OCI-LY7 (cell line): ENCODE results near the gene INO80D. TPM values are rescaled to one million over a fixed set of nuclear protein-coding genes. Genes with fewer than 3 reads are reported as not detected.

Source experiments
- BruUV-seq: library from RNA; stranded (reverse); fragments of 400-500 nt; replicated peaks from 2 replicates; lab custom pipeline; 2021; lab: Mats Ljungman, UMichigan
- CTCF ChIA-PET: fragments of 300-600 bp; sonication (Branson Sonifier 250); formaldehyde crosslinking; loops from one replicate; lab custom pipeline; 2022; ENCODE audit warnings: antibody characterized with exemption; ENCODE audit not compliant: unreplicated experiment; lab: Charles Lee
- POLR2A ChIA-PET: fragments of 300-600 bp; sonication (Branson Sonifier 250); formaldehyde crosslinking; loops from one replicate; lab custom pipeline; 2022; ENCODE audit warnings: antibody characterized with exemption; lab: Charles Lee
- DNase-seq: peaks from one replicate; pipeline ENCODE4 v3.0.0-alpha.2; 2015; ENCODE audit warnings: low spot score
- H2AFZ ChIP-seq: fragments of 200-600 bp; sonication (generic), shearing (Covaris generic); 2 replicates; pipeline ENCODE4 v1.6.1; 2014; ENCODE audit warnings: mild to moderate bottlenecking, antibody characterized with exemption, low read length, moderate library complexity
- H3K27ac ChIP-seq: fragments of 200-600 bp; sonication (generic); 2 replicates; pipeline ENCODE4 v1.5.1; 2014; ENCODE audit warnings: mixed run types, low read depth, mild to moderate bottlenecking, moderate library complexity, low read length, inconsistent platforms; ENCODE audit not compliant: poor library complexity, severe bottlenecking
- H3K36me3 ChIP-seq: fragments of 200-600 bp; sonication (generic); 2 replicates; pipeline ENCODE4 v1.6.1; 2014; ENCODE audit warnings: mild to moderate bottlenecking, antibody characterized with exemption, low read length, moderate library complexity, mixed read lengths; ENCODE audit not compliant: insufficient read depth
- H3K4me1 ChIP-seq: fragments of 200-600 bp; sonication (generic); 2 replicates; pipeline ENCODE4 v1.5.1; 2014; ENCODE audit warnings: mild to moderate bottlenecking, low read length; ENCODE audit not compliant: insufficient read depth, poor library complexity, severe bottlenecking
- H3K4me2 ChIP-seq: fragments of 200-600 bp; sonication (generic); 2 replicates; pipeline ENCODE4 v1.6.1; 2014; ENCODE audit warnings: mild to moderate bottlenecking, low read length
- H3K4me3 ChIP-seq: fragments of 200-600 bp; sonication (generic); 2 replicates; pipeline ENCODE4 v1.5.1; 2014; ENCODE audit warnings: mild to moderate bottlenecking, low read depth, low read length; ENCODE audit not compliant: poor library complexity, severe bottlenecking
- H3K79me2 ChIP-seq: fragments of 200-600 bp; sonication (generic); 2 replicates; pipeline ENCODE4 v1.6.1; 2016; ENCODE audit warnings: low read depth, mild to moderate bottlenecking, low read length, moderate library complexity, mixed read lengths; ENCODE audit not compliant: insufficient read depth
- H3K9me2 ChIP-seq: fragments of 200-600 bp; sonication (generic); 2 replicates; pipeline ENCODE4 v1.6.1; 2016; ENCODE audit warnings: mild to moderate bottlenecking, low read length, mixed read lengths; ENCODE audit not compliant: insufficient read depth
- H3K9me3 ChIP-seq: fragments of 200-600 bp; sonication (generic); 2 replicates; pipeline ENCODE4 v1.6.1; 2014; ENCODE audit warnings: mild to moderate bottlenecking, mixed run types, low read length, mixed read lengths
- H4K20me1 ChIP-seq: fragments of 200-600 bp; sonication (generic); 2 replicates; pipeline ENCODE4 v1.6.1; 2014; ENCODE audit warnings: mild to moderate bottlenecking, antibody characterized with exemption, low read length, moderate library complexity, mixed read lengths; ENCODE audit not compliant: insufficient read depth
- EZH2phosphoT487 ChIP-seq: fragments of 200-600 bp; sonication (generic); IDR thresholded peaks from 2 replicates; pipeline ENCODE4 v1.6.1; 2018; ENCODE audit warnings: low read depth, borderline replicate concordance, mild to moderate bottlenecking, mixed run types, antibody characterized with exemption, low read length, moderate library complexity, mixed read lengths
- intact Hi-C: fragments of 100-400 bp; cut with micrococcal nuclease; formaldehyde crosslinking; loops from one replicate; pipeline ENCODE4 v1.10.0; 2022; ENCODE audit not compliant: unreplicated experiment
- total RNA-seq, 2 experiments: library from RNA; depleted of rRNA in 1 of 2; stranded (reverse); fragments of >200 nt in 1 of 2; shearing (Covaris generic) in 1 of 2; gene quantifications; 2 replicates each; pipeline ENCODE4 v1.2.3, GENCODE V29; 2014 to 2022
- TF ChIP-seq, protein P1 (sequence below): fragments of 200-600 bp; sonication (generic); conservative IDR thresholded peaks from 2 replicates; pipeline ENCODE4 v1.5.1; 2014; ENCODE audit warnings: mild to moderate bottlenecking, antibody characterized with exemption, low read length, moderate library complexity, mixed read lengths

Gene INO80D
- total RNA-seq, 2 experiments from 2014 or later = 14.2 to 21.6 TPM

DNA sequence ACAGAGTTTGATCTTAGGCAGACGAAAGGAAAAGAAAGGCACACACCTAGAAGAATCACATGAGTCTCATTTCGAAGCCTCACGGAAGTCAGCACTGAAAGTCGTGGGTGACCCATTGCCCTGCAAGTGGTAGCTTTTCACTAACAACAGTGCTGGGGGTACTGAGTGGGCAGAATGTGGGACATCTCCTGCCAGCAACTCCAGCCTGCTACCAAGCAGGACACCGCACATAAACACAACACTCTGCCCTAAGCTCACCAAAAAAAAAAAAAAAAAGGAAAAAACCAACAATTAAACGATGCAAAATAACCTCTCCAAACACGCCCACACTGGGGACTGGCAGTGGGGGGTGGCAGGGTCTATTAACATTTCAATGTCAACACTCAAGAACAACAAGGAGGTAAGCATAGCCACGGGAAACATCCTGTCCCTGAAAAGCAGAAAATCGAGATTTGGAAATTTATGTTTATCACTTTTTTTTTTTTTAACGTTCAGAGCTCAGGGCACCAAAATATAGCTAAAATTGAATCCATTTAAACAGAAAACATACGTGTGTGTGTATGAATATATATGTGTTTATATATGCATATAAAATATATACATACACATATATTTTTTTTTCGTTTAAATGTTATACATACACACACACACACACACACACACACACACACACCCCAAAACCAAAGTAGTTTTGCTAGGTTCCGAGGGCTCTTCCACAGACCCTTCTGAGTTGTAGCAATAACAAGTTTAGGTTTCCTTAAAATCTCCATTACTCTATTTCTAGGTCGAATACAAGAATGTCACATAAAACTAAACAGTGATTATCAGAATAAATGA, 2.2 kb downstream of the INO80D start:
- Histone ChIP-seq H3K9me3 (no peaks in the 10 kb centered on the region), H3K4me2 (peak overlapping the region; percentile 74), H3K9me2 (no peaks in the 10 kb centered on the region), H3K27ac (peak overlapping the region; percentile 94), H3K4me1 (peaks cover 29% of the 10 kb centered on the region), H4K20me1 (no peaks in the 10 kb centered on the region), H2AFZ (no peak overlapping the region), H3K4me3 (peak overlapping the region; percentile 92), H3K79me2 (peaks cover 83% of the 10 kb centered on the region), H3K36me3 (peaks cover 8% of the 10 kb centered on the region; the same call in 1 of the 2 replicates)
- no TSS peak for BruUV-seq
- ChIA-PET CTCF (no interaction called here), POLR2A (interaction anchor here (0.6 to 1.5 kb wide), 15 partner anchors 12 to 377 kb away, joined by 3 to 8 read pairs (median 3); no protein-coding TSS in a partner anchor)
- no peak for TF ChIP-seq EZH2phosphoT487
- TF ChIP-seq, protein P1, sequence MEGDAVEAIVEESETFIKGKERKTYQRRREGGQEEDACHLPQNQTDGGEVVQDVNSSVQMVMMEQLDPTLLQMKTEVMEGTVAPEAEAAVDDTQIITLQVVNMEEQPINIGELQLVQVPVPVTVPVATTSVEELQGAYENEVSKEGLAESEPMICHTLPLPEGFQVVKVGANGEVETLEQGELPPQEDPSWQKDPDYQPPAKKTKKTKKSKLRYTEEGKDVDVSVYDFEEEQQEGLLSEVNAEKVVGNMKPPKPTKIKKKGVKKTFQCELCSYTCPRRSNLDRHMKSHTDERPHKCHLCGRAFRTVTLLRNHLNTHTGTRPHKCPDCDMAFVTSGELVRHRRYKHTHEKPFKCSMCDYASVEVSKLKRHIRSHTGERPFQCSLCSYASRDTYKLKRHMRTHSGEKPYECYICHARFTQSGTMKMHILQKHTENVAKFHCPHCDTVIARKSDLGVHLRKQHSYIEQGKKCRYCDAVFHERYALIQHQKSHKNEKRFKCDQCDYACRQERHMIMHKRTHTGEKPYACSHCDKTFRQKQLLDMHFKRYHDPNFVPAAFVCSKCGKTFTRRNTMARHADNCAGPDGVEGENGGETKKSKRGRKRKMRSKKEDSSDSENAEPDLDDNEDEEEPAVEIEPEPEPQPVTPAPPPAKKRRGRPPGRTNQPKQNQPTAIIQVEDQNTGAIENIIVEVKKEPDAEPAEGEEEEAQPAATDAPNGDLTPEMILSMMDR = no peak
- DNase-seq = peak; percentile 62
- intact Hi-C loops = loop anchor here (10.0 kb wide), 1 partner anchor 379 kb away; no protein-coding TSS in a partner anchor

GRCh38 chr2:206082298-206082843, 3.6 kb downstream of the INO80D start:
- Histone ChIP-seq H3K9me2 (no peaks in the 10 kb centered on the region), H3K36me3 (no peaks in the 10 kb centered on the region), H3K4me3 (no peak overlapping the region), H4K20me1 (no peaks in the 10 kb centered on the region), H3K9me3 (no peaks in the 10 kb centered on the region), H3K4me2 (peak overlapping the region; percentile 74), H2AFZ (no peak overlapping the region), H3K27ac (no peak overlapping the region), H3K79me2 (peaks cover 79% of the 10 kb centered on the region), H3K4me1 (peaks cover 27% of the 10 kb centered on the region)
- BruUV-seq = TSS peak; percentile 50
- DNase-seq = no peak
- intact Hi-C loops = loop anchor here (10.0 kb wide), 1 partner anchor 378 kb away; no protein-coding TSS in a partner anchor
- CTCF ChIA-PET = no interaction called here
- POLR2A ChIA-PET = interaction anchor here (1.5 kb wide), 2 partner anchors 51 to 78 kb away, joined by 4 to 8 read pairs; no protein-coding TSS in a partner anchor
- TF ChIP-seq, protein P1 = no peak
- no peak for TF ChIP-seq EZH2phosphoT487
